ENCODE results near the gene CIZ1.

DNA sequence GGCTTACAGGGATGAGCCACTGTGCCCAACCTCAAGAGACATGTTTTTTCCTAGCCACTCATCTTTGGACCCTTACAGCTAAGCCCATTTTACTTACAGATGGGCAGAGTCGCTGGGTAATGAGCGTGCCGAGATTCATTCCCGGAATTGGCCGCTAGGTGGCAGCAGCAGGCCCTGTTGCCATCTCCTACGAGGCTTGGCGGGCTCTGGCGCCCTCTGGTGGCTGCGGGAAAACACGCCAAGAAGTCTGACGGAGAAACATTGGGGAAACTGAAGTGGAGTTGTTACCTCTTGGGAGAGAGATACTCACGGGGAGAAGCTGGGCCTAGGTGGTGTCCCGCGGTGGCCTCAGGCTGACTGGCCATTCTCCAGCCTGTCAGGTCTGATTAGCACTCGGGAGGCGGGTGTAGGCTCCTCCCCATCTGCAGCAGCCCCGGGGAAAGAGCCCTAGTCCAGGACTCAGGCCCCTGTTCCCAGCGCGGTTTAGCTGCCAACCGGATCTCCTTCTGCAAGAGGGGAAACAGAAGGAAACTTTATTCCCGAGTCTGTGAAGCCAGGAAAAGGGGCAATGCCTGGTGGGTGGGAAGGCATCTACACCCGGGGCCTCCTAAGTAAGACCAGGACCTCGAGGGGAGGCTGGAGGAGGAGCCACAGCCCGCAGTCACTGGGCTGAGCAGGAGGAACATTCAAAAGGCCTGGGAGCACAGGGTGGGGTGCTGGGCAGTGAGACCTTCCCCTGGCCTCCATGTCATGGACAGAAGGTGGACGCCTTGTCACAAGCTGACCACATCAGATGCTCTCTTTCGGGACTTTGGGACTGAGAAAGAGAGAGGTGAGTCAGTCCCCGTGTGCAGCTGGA lies 73.5 kb downstream of the CIZ1 start:
- TF ChIP-seq, protein P1, sequence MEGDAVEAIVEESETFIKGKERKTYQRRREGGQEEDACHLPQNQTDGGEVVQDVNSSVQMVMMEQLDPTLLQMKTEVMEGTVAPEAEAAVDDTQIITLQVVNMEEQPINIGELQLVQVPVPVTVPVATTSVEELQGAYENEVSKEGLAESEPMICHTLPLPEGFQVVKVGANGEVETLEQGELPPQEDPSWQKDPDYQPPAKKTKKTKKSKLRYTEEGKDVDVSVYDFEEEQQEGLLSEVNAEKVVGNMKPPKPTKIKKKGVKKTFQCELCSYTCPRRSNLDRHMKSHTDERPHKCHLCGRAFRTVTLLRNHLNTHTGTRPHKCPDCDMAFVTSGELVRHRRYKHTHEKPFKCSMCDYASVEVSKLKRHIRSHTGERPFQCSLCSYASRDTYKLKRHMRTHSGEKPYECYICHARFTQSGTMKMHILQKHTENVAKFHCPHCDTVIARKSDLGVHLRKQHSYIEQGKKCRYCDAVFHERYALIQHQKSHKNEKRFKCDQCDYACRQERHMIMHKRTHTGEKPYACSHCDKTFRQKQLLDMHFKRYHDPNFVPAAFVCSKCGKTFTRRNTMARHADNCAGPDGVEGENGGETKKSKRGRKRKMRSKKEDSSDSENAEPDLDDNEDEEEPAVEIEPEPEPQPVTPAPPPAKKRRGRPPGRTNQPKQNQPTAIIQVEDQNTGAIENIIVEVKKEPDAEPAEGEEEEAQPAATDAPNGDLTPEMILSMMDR (IDR thresholded peaks at IDR 0.05) = peak; percentile 100
- no peak for TF ChIP-seq ZFX (IDR thresholded peaks at IDR 0.05; ENCODE audit: borderline replicate concordance)

Measured in 22Rv1 (cell line).